ENCODE data around the gene GPR137.

Gene GPR137

GRCh38 chr11:64259533-64260067, 26.0 kb upstream of the GPR137 start:
- Histone ChIP-seq H3K9ac (ENCODE audit: low read length) (no peak overlapping the region), H4K20me1 (ENCODE audit: insufficient read depth, low read length) (no peaks in the 10 kb centered on the region)

GRCh38 chr11:64260147-64260708, 25.4 kb upstream of the GPR137 start:
- Histone ChIP-seq H3K27me3 (ENCODE audit: insufficient read depth, low read length) (no peaks in the 10 kb centered on the region), H3K4me2 (ENCODE audit: low read length) (no peak overlapping the region), H3K4me3 (ENCODE audit: low read depth, low read length, poor library complexity, severe bottlenecking) (no peak overlapping the region), H2AFZ (ENCODE audit: low read length) (no peak overlapping the region), H3K27ac (ENCODE audit: low read depth, low read length, poor library complexity, severe bottlenecking) (no peak overlapping the region), H3K9ac (ENCODE audit: low read length) (no peak overlapping the region), H3K9me3 (ENCODE audit: low read length) (no peaks in the 10 kb centered on the region), H3K4me1 (ENCODE audit: insufficient read depth, low read length, severe bottlenecking) (no peaks in the 10 kb centered on the region), H3F3A (ENCODE audit: insufficient read depth, low read length) (no peaks in the 10 kb centered on the region), H4K20me1 (ENCODE audit: insufficient read depth, low read length) (no peaks in the 10 kb centered on the region), H3K36me3 (ENCODE audit: insufficient read depth, low read length) (peaks cover 37% of the 10 kb centered on the region), H3K9me2 (ENCODE audit: low read depth, low read length) (no peaks in the 10 kb centered on the region), H3K79me2 (ENCODE audit: insufficient read depth, low read length) (no peaks in the 10 kb centered on the region)
- TF ChIP-seq EZH2 (IDR thresholded peaks at IDR 0.05; ENCODE audit: borderline replicate concordance, low read length) = no peak
- no peak for TF ChIP-seq CTCF (IDR thresholded peaks at IDR 0.05; ENCODE audit: low read length)

More at GRCh38 chr11:64259533-64260067, 26.0 kb upstream of the GPR137 start:
- no peak overlapping the region for H3K27ac ChIP-seq (ENCODE audit: low read depth, low read length, poor library complexity, severe bottlenecking)
- no peak overlapping the region for H2AFZ ChIP-seq (ENCODE audit: low read length)
- H3K9me3 ChIP-seq (ENCODE audit: low read length) = no peaks in the 10 kb centered on the region
- peaks cover 41% of the 10 kb centered on the region for H3K36me3 ChIP-seq (ENCODE audit: insufficient read depth, low read length)
- TF ChIP-seq CTCF (IDR thresholded peaks at IDR 0.05; ENCODE audit: low read length) = no peak
- TF ChIP-seq EZH2 (IDR thresholded peaks at IDR 0.05; ENCODE audit: borderline replicate concordance, low read length) = no peak
- no peaks in the 10 kb centered on the region for H3K27me3 ChIP-seq (ENCODE audit: insufficient read depth, low read length)
- H3K4me2 ChIP-seq (ENCODE audit: low read length) = no peak overlapping the region
- H3K4me3 ChIP-seq (ENCODE audit: low read depth, low read length, poor library complexity, severe bottlenecking) = no peak overlapping the region
- H3K9me2 ChIP-seq (ENCODE audit: low read depth, low read length) = no peaks in the 10 kb centered on the region
- no peaks in the 10 kb centered on the region for H3K4me1 ChIP-seq (ENCODE audit: insufficient read depth, low read length, severe bottlenecking)
- H3F3A ChIP-seq (ENCODE audit: insufficient read depth, low read length) = no peaks in the 10 kb centered on the region
- H3K79me2 ChIP-seq (ENCODE audit: insufficient read depth, low read length) = no peaks in the 10 kb centered on the region

GRCh38 chr11:64261556-64262080, 24.0 kb upstream of the GPR137 start:
- Histone ChIP-seq H3K9me2 (ENCODE audit: low read depth, low read length) (no peaks in the 10 kb centered on the region), H3K4me1 (ENCODE audit: insufficient read depth, low read length, severe bottlenecking) (no peaks in the 10 kb centered on the region), H3K79me2 (ENCODE audit: insufficient read depth, low read length) (no peaks in the 10 kb centered on the region), H3K4me3 (ENCODE audit: low read depth, low read length, poor library complexity, severe bottlenecking) (no peak overlapping the region), H3K27ac (ENCODE audit: low read depth, low read length, poor library complexity, severe bottlenecking) (no peak overlapping the region), H3F3A (ENCODE audit: insufficient read depth, low read length) (no peaks in the 10 kb centered on the region), H3K27me3 (ENCODE audit: insufficient read depth, low read length) (no peaks in the 10 kb centered on the region), H2AFZ (ENCODE audit: low read length) (no peak overlapping the region), H3K9ac (ENCODE audit: low read length) (no peak overlapping the region), H3K4me2 (ENCODE audit: low read length) (no peak overlapping the region), H3K36me3 (ENCODE audit: insufficient read depth, low read length) (peaks cover 37% of the 10 kb centered on the region), H3K9me3 (ENCODE audit: low read length) (no peaks in the 10 kb centered on the region), H4K20me1 (ENCODE audit: insufficient read depth, low read length) (no peaks in the 10 kb centered on the region)
- TF ChIP-seq CTCF (IDR thresholded peaks at IDR 0.05; ENCODE audit: low read length) (no peak), EZH2 (IDR thresholded peaks at IDR 0.05; ENCODE audit: borderline replicate concordance, low read length) (no peak)

All from OCI-LY1 (cell line).